ACC112 (cell line): ENCODE results near the gene CSHL1.

ENCODE experiments used
- H2AFZ ChIP-seq: fragments of 200-600 bp; sonication (generic); one replicate; pipeline ENCODE4 v1.6.0; 2017; ENCODE audit warnings: antibody characterized with exemption, low read length; ENCODE audit not compliant: unreplicated experiment
- H3K27ac ChIP-seq: fragments of 200-600 bp; sonication (generic); 2 replicates; pipeline ENCODE4 v1.5.1; 2014; ENCODE audit warnings: low read depth, mild to moderate bottlenecking, antibody characterized with exemption, low read length, moderate library complexity
- H3K27me3 ChIP-seq: fragments of 200-600 bp; sonication (generic); 2 replicates; pipeline ENCODE4 v1.6.1; 2014; ENCODE audit warnings: mild to moderate bottlenecking, antibody characterized with exemption, low read length, moderate library complexity, mixed read lengths; ENCODE audit not compliant: insufficient read depth
- H3K36me3 ChIP-seq: fragments of 200-600 bp; sonication (generic); 2 replicates; pipeline ENCODE4 v1.6.1; 2016; ENCODE audit warnings: mild to moderate bottlenecking, antibody characterized with exemption, low read length, moderate library complexity, mixed read lengths; ENCODE audit not compliant: insufficient read depth
- H3K4me1 ChIP-seq: fragments of 200-600 bp; sonication (generic); one replicate; pipeline ENCODE4 v1.6.1; 2016; ENCODE audit warnings: low read length, mixed read lengths; ENCODE audit not compliant: insufficient read depth, unreplicated experiment, control insufficient read depth
- H3K4me3 ChIP-seq: fragments of 200-600 bp; sonication (generic); 2 replicates; pipeline ENCODE4 v1.5.1; 2014; ENCODE audit warnings: mild to moderate bottlenecking, low read depth, low read length
- H3K79me2 ChIP-seq: fragments of 200-600 bp; sonication (generic); one replicate; pipeline ENCODE4 v1.6.0; 2016; ENCODE audit warnings: low read length; ENCODE audit not compliant: control insufficient read depth, unreplicated experiment, insufficient read depth

The CSHL1 gene

GRCh38 chr17:63947711-63948330 is 36.8 kb upstream of the CSHL1 start:
- H3K4me3 ChIP-seq, result no peak overlapping the region
- no peak overlapping the region for H3K27ac ChIP-seq
- no peaks in the 10 kb centered on the region for H3K27me3 ChIP-seq
- H3K79me2 ChIP-seq, result no peaks in the 10 kb centered on the region
- H3K4me1 ChIP-seq, result no peaks in the 10 kb centered on the region
- H2AFZ ChIP-seq, result no peak overlapping the region
- H3K36me3 ChIP-seq, result no peaks in the 10 kb centered on the region

DNA sequence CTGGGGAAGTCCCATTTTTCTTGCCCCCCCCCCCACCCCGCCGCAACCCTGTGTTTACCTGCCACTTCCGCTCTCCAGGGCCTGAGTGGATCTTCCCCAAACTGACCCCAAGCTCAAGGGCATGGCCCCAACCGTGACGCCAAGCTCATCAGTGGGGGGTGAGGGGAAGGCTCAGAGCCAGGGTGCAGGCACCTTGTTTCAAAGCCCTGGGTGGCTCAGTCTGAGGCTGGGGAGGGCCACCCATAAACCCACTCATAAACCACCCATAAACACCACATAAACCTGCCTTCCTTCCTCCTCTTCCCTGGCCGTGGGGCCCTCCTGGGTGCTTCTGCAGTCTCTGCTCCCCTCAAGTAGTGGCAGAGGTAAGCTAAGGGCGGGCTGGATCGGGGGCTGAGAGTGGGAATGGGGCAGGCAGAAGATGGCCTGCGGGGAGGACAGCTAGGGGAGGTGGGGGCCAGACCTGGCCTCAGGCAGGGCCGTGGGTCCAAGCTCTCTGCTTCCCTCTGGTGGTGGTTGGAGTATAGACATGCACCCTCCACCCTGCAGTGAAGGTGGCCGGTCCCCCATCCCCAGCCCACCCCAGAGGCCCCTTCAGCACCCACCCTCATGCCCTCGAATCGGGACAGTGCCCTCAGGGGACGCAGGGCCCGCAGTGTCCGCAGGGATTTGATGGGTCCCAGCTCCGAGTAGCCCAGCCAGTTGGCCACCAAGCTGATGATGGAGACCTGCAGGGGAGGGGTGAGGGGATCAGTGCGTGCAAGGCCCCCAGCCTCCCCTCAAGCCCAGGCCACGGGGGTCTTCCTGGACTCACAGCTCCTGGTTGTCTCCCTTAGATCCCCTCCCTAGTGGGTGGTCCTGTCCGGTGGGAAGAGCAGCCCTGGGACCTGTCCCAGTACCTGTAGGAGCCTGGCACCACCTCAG is 35.6 kb upstream of the CSHL1 start:
- Histone ChIP-seq H3K27ac (no peak overlapping the region), H3K79me2 (no peaks in the 10 kb centered on the region), H3K4me3 (no peak overlapping the region), H3K27me3 (no peaks in the 10 kb centered on the region), H3K4me1 (no peaks in the 10 kb centered on the region), H2AFZ (no peak overlapping the region), H3K36me3 (no peaks in the 10 kb centered on the region)

DNA sequence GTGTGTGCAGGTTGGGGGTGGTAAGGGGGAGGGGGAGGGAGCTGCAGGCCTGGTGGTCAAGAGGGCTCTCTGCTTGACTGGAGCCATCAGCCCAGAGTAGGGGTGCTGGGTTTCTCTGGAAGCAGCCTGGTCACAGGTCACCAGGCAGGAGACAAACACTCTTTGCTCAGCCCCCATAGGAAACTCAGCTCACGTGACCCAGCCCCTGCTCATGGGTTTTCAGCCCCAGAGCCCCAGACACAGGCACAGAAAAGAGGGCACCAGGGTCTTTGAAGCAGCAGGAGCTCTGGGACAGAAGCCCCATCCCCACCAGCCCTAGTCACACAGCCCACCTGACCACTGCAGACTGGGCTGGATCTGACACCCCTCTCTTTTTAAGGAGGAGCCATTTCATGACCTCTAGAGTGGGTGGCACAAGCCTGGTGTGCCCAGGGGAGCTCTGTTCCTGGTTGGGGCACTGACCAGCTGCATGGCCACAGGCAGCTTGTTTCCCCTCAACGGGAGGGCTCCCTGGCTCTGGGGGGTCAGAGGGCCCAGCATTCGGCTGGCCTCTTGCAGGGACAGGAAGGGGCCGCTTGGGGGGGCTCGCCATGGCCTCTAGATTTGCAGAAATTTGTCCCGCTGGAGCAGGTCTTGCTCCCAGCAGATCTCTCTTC is 34.9 kb upstream of the CSHL1 start:
- H3K4me3 ChIP-seq, result no peak overlapping the region
- no peak overlapping the region for H2AFZ ChIP-seq
- no peaks in the 10 kb centered on the region for H3K36me3 ChIP-seq
- no peaks in the 10 kb centered on the region for H3K79me2 ChIP-seq
- no peaks in the 10 kb centered on the region for H3K27me3 ChIP-seq
- no peaks in the 10 kb centered on the region for H3K4me1 ChIP-seq
- H3K27ac ChIP-seq, result no peak overlapping the region

GRCh38 chr17:63944736-63945499 is 33.9 kb upstream of the CSHL1 start:
- Histone ChIP-seq H3K36me3 (no peaks in the 10 kb centered on the region), H2AFZ (no peak overlapping the region)

GRCh38 chr17:63943745-63944144 is 32.7 kb upstream of the CSHL1 start:
- H3K36me3 ChIP-seq, result no peaks in the 10 kb centered on the region
- no peaks in the 10 kb centered on the region for H3K79me2 ChIP-seq
- no peak overlapping the region for H3K27ac ChIP-seq
- no peak overlapping the region for H3K4me3 ChIP-seq
- no peaks in the 10 kb centered on the region for H3K4me1 ChIP-seq
- no peak overlapping the region for H2AFZ ChIP-seq
- H3K27me3 ChIP-seq, result no peaks in the 10 kb centered on the region

More at GRCh38 chr17:63944736-63945499, 33.9 kb upstream of the CSHL1 start:
- Histone ChIP-seq H3K4me3 (no peak overlapping the region), H3K27me3 (no peaks in the 10 kb centered on the region), H3K79me2 (no peaks in the 10 kb centered on the region), H3K4me1 (no peaks in the 10 kb centered on the region), H3K27ac (no peak overlapping the region)

DNA sequence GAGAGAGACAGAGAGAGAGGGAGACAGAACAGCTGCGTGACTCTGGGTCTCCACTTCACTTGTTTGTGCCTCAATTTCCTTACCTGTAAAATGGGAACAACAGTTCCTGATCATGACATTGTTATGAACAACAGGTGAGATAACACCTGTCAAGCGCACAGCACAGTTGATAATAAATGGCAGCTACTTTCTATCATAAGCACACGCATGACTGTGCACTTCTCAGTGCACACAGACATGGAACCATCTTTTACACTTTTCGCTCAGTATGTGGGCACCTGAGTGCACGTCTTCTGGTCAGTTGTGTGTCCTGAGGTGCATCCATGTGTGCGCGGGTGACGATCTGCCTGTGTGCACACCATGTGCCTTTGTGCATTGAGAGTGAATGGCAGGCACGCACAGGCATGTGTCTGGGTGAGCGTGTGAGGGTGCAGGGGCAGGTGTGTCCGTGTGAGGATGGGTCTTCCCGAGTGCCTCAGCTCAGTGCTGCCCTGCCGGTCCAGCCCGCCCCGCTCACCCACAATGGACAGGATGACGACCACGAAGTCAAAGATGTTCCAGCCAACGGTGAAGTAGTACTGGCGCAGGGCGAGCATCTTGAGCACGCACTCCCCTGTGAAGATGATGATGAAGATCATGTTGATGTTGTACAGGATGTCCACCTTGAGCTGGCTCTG is 31.4 kb upstream of the CSHL1 start:
- Histone ChIP-seq H3K36me3 (no peaks in the 10 kb centered on the region), H3K4me1 (no peaks in the 10 kb centered on the region)

DNA sequence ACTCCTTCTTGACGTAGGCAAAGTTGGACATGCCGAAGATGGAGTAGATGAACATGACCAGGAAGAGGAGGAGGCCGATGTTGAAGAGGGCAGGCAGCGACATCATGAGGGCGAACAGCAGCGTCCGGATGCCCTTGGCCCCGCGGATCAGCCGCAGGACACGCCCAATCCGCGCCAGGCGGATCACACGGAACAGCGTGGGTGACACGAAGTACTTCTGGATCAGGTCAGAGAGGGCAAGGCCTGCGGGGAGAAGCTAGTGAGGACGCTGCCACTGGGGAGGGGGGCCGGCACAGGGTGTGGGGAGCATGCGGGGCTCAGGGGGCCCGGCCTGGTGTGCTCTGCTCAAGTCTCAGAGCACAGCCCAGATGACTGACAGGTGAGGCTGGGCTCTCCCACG is 30.7 kb upstream of the CSHL1 start:
- no peaks in the 10 kb centered on the region for H3K4me1 ChIP-seq
- H3K27ac ChIP-seq, result no peak overlapping the region
- H2AFZ ChIP-seq, result no peak overlapping the region
- H3K4me3 ChIP-seq, result no peak overlapping the region
- no peaks in the 10 kb centered on the region for H3K27me3 ChIP-seq
- H3K79me2 ChIP-seq, result no peaks in the 10 kb centered on the region
- H3K36me3 ChIP-seq, result no peaks in the 10 kb centered on the region

More for the DNA sequence above, 31.4 kb upstream of the CSHL1 start:
- H3K79me2 ChIP-seq, result no peaks in the 10 kb centered on the region
- no peak overlapping the region for H3K27ac ChIP-seq
- H2AFZ ChIP-seq, result no peak overlapping the region
- no peak overlapping the region for H3K4me3 ChIP-seq
- no peaks in the 10 kb centered on the region for H3K27me3 ChIP-seq

GRCh38 chr17:63941162-63941561 is 30.1 kb upstream of the CSHL1 start:
- H3K27ac ChIP-seq, result no peak overlapping the region
- H3K36me3 ChIP-seq, result no peaks in the 10 kb centered on the region
- H3K79me2 ChIP-seq, result no peaks in the 10 kb centered on the region
- no peak overlapping the region for H3K4me3 ChIP-seq
- no peaks in the 10 kb centered on the region for H3K27me3 ChIP-seq
- H2AFZ ChIP-seq, result no peak overlapping the region
- no peaks in the 10 kb centered on the region for H3K4me1 ChIP-seq

GRCh38 chr17:63940584-63940983 is 29.5 kb upstream of the CSHL1 start:
- H3K79me2 ChIP-seq, result no peaks in the 10 kb centered on the region
- H3K4me3 ChIP-seq, result no peak overlapping the region
- H3K27me3 ChIP-seq, result no peaks in the 10 kb centered on the region
- H3K27ac ChIP-seq, result no peak overlapping the region
- H2AFZ ChIP-seq, result no peak overlapping the region
- no peaks in the 10 kb centered on the region for H3K36me3 ChIP-seq
- no peaks in the 10 kb centered on the region for H3K4me1 ChIP-seq

- H3K27ac ChIP-seq, result no peak overlapping the region
- H3K27me3 ChIP-seq, result no peaks in the 10 kb centered on the region
- no peak overlapping the region for H2AFZ ChIP-seq
- H3K79me2 ChIP-seq, result no peaks in the 10 kb centered on the region
- no peaks in the 10 kb centered on the region for H3K4me1 ChIP-seq
- no peak overlapping the region for H3K4me3 ChIP-seq
- H3K36me3 ChIP-seq, result no peaks in the 10 kb centered on the region
Observed at GRCh38 chr17:63939884-63940283, 28.8 kb upstream of the CSHL1 start.
